Calu3 (cell line): ENCODE results near the gene AP1M1. TPM values are rescaled to one million over a fixed set of nuclear protein-coding genes. Genes with fewer than 3 reads are reported as not detected.

Experiments used
- BruUV-seq: library from RNA; stranded (reverse); fragments of 400-500 nt; replicated peaks from 2 replicates; lab custom pipeline; 2021; lab: Mats Ljungman, UMichigan
- CTCF ChIA-PET: fragments of 300-600 bp; sonication (Branson Sonifier 250); formaldehyde crosslinking; loops from one replicate; lab custom pipeline; 2022; ENCODE audit warnings: antibody characterized with exemption; lab: Charles Lee
- DNase-seq: peaks from one replicate; pipeline ENCODE4 v3.0.0; 2022
- H3K27ac Mint-ChIP-seq: one replicate; pipeline ENCODE4 v1.8.0; 2022; ENCODE audit warnings: mixed read lengths; ENCODE audit not compliant: unreplicated experiment
- H3K27me3 Mint-ChIP-seq: one replicate; pipeline ENCODE4 v1.8.0; 2022; ENCODE audit warnings: mixed read lengths; ENCODE audit not compliant: unreplicated experiment
- H3K36me3 Mint-ChIP-seq: one replicate; pipeline ENCODE4 v1.8.0; 2022; ENCODE audit warnings: mild to moderate bottlenecking, moderate library complexity, mixed read lengths; ENCODE audit not compliant: insufficient read depth, unreplicated experiment
- H3K4me1 Mint-ChIP-seq: one replicate; pipeline ENCODE4 v1.8.0; 2022; ENCODE audit warnings: mild to moderate bottlenecking, low read depth, mixed read lengths; ENCODE audit not compliant: unreplicated experiment
- H3K4me3 Mint-ChIP-seq: one replicate; pipeline ENCODE4 v1.8.0; 2022; ENCODE audit warnings: mild to moderate bottlenecking, low read depth, moderate library complexity, mixed read lengths; ENCODE audit not compliant: unreplicated experiment
- H3K9me3 Mint-ChIP-seq: one replicate; pipeline ENCODE4 v1.8.0; 2022; ENCODE audit warnings: low read depth, mixed read lengths; ENCODE audit not compliant: unreplicated experiment
- intact Hi-C: fragments of 100-400 bp; cut with micrococcal nuclease; formaldehyde crosslinking; loops from one replicate; pipeline ENCODE4 v1.10.0; 2022; ENCODE audit not compliant: unreplicated experiment
- total RNA-seq: library from RNA; stranded (reverse); gene quantifications from 2 replicates; pipeline ENCODE4 v1.2.3, GENCODE V29; 2022
- TF ChIP-seq, protein P1 (sequence below): fragments of 200-600 bp; IDR thresholded peaks from one replicate; pipeline ENCODE4 v1.8.0; 2022; ENCODE audit warnings: antibody characterized with exemption; ENCODE audit not compliant: unreplicated experiment

Gene AP1M1
- total RNA-seq, 1 experiment from 2014 or later = 31.5 TPM

DNA sequence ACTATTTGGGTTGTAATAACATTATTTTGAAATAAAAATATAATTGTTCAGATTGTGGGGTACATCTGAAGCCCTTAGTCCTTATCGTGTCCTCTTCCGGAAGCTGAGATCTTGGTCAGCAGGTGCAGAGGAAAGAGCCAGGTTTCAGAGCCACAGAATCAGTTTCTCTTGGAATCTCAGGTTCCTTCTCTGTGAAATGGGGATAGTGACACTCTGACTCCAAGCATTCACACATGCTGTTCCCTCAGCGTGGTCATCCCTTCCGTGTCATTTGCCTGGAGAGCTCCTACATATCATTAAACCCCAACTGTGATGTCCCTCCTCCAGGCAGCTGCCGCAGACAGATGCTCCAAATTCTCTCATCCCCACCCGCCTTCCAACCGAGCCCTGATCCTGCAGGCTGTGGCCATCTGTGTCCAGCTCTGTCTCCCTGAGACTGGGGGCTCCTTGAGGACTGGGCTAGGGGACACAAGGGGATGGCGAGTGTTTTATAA, 59.8 kb downstream of the AP1M1 start:
- intact Hi-C loops = no loop called here
- no peak overlapping the region for H3K27ac Mint-ChIP-seq
- CTCF ChIA-PET = interaction anchor here (0.6 kb wide), 1 partner anchor 868 kb away, joined by 8 read pairs; no protein-coding TSS in a partner anchor
- no peak overlapping the region for H3K4me3 Mint-ChIP-seq
- H3K27me3 Mint-ChIP-seq = no peaks in the 10 kb centered on the region
- peaks cover 10% of the 10 kb centered on the region for H3K4me1 Mint-ChIP-seq
- no peaks in the 10 kb centered on the region for H3K9me3 Mint-ChIP-seq
- no TSS peak for BruUV-seq
- TF ChIP-seq, protein P1, sequence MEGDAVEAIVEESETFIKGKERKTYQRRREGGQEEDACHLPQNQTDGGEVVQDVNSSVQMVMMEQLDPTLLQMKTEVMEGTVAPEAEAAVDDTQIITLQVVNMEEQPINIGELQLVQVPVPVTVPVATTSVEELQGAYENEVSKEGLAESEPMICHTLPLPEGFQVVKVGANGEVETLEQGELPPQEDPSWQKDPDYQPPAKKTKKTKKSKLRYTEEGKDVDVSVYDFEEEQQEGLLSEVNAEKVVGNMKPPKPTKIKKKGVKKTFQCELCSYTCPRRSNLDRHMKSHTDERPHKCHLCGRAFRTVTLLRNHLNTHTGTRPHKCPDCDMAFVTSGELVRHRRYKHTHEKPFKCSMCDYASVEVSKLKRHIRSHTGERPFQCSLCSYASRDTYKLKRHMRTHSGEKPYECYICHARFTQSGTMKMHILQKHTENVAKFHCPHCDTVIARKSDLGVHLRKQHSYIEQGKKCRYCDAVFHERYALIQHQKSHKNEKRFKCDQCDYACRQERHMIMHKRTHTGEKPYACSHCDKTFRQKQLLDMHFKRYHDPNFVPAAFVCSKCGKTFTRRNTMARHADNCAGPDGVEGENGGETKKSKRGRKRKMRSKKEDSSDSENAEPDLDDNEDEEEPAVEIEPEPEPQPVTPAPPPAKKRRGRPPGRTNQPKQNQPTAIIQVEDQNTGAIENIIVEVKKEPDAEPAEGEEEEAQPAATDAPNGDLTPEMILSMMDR = no peak
- H3K36me3 Mint-ChIP-seq = no peaks in the 10 kb centered on the region
- DNase-seq = no peak

DNA sequence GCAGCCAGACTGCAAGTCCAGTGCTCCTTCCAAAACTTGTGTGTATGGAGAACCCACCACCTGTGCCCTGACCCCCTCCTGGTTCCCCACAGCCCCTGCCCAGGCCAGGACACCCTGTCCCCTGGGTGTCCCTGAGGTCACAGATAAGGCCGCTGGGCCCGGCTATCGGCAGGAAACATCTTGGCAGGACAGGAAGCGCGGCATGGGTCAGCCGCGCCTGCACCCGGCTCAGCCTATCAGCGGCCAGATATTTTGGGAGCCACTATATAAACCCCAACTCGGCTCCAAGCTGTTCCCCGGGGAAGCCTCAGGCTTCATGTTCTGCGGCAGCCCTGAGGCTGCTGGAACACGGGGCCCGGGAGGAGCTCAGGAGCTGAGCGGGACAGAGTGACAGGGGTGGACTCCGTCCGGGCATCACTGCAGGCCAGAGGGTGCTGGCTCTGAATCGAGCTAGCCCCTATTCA, 60.8 kb downstream of the AP1M1 start:
- no TSS peak for BruUV-seq
- Mint-ChIP-seq H3K4me1 (peaks cover 15% of the 10 kb centered on the region), H3K4me3 (no peak overlapping the region), H3K9me3 (no peaks in the 10 kb centered on the region), H3K27me3 (no peaks in the 10 kb centered on the region), H3K27ac (no peak overlapping the region), H3K36me3 (no peaks in the 10 kb centered on the region)
- TF ChIP-seq, protein P1 = no peak
- no peak for DNase-seq
- intact Hi-C loops = no loop called here
- CTCF ChIA-PET = interaction anchor here (0.7 kb wide), 1 partner anchor 217 kb away, joined by 5 read pairs; no protein-coding TSS in a partner anchor

DNA sequence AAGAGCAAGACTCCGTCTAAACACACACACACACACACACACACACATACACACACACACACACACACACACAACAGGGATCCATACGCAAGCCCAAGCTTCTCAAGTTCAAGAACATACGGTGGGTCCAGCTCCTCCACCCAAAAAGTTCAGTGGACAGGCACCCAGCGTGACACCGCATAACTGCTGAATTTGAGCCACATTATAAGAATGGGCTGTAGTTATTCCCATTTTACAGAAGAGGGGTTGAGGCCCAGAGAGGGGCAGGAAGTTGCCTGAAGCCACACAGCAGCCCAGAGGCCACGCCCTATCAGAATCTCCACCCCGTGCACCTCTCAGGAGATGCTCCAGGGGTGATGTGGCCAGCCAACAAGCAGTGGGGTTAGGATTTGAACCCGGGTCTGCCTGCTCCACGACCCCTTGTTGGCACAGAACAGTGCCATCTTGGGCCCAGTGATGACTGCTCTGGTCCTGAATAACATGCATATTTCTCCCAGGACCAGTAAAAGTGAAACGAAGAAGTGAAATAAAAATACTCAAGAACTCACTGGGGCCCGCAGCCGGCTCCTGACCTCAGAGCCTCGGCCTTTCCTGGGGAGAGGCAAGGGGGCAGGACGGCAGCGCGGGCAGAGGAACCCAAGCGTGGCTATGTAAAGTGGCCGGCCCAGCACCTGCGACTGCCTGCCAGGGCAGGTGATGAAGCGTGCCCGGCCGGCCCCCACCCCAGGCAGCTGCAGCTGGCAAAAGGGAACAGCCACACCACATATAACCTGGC, 61.9 kb downstream of the AP1M1 start:
- Mint-ChIP-seq H3K27ac (no peak overlapping the region), H3K4me3 (no peak overlapping the region), H3K9me3 (no peaks in the 10 kb centered on the region), H3K27me3 (no peaks in the 10 kb centered on the region), H3K36me3 (no peaks in the 10 kb centered on the region), H3K4me1 (peaks cover 15% of the 10 kb centered on the region)
- intact Hi-C loops = no loop called here
- CTCF ChIA-PET = interaction anchor here (0.7 kb wide), 1 partner anchor 218 kb away, joined by 5 read pairs; no protein-coding TSS in a partner anchor
- BruUV-seq = no TSS peak
- DNase-seq = no peak
- TF ChIP-seq, protein P1 = no peak

DNA sequence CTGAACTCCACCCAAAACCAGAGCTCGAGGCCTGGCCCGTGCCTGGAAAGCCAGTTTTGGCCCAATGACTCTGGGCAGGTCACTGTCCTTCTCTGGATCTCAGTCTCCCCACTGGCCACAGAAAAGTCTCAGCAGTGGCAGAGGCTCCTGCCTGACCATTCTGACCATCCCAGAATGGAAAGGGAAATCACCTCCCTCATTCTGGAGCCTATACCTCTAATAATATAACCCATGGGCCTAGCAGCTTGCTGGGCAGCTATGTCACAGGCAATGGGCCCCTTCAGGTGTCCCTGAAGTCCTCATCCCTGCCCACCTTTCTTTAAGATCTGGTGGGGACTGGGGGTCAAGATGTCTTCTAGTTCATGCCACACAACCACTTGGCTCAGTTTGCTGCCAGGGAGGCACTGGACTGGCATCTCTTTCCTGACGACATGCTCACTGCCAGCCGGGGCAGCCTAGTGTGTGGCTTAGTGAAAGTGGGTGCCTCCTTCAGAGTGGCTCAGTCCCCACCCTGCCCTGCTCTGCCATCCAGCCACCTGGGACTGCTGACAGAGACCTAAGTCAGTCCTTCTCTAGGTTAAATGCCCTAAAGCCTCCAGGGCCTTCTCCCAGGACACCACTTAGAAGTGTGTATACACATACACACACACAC, 62.6 kb downstream of the AP1M1 start:
- H3K4me1 Mint-ChIP-seq = peaks cover 15% of the 10 kb centered on the region
- no peak for DNase-seq
- H3K9me3 Mint-ChIP-seq = no peaks in the 10 kb centered on the region
- H3K27me3 Mint-ChIP-seq = no peaks in the 10 kb centered on the region
- BruUV-seq = no TSS peak
- no peaks in the 10 kb centered on the region for H3K36me3 Mint-ChIP-seq
- intact Hi-C loops = no loop called here
- TF ChIP-seq, protein P1 = no peak
- CTCF ChIA-PET = interaction anchor here (0.5 kb wide), 1 partner anchor 917 kb away, joined by 3 read pairs; no protein-coding TSS in a partner anchor
- H3K4me3 Mint-ChIP-seq = no peak overlapping the region
- no peak overlapping the region for H3K27ac Mint-ChIP-seq
